ENCODE measurements around the gene SAMD14.

SAMD14 gene

DNA sequence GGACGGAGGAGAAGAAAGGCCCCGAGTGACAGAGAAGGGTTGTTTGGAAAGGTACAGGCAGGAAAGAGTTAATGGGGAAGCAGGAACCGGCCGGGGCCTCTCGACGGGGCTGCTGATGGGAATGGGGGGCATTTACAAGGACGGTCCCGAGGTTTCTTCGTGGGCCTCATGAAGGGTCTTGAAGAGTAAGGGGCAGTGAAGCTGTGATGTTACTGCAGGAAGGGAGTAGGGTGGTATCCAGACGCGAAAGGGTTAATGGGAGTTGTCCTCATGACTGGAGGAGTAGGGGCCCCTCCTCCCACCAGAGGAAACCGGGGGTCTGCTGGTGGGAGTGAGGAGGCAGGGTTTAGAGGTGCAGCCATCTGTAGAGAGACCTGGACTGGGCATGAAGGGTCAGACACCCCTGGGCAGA, 34.3 kb downstream of the SAMD14 start:
- H2BK15ac ChIP-seq (ENCODE audit: low read depth, poor library complexity, severe bottlenecking): peak overlapping the region; percentile 41
- H3K14ac ChIP-seq (ENCODE audit: low read length in 2 of 2): peak overlapping the region in 1 of 2 experiments; percentile 64
- H3K4me3 ChIP-seq (ENCODE audit: insufficient read depth in 1 of 2, low read depth in 1 of 2, low read length in 2 of 2): peak overlapping the region; percentile 89 to 99
- H3K9ac ChIP-seq (ENCODE audit: low read length): peak overlapping the region; percentile 96
- H2AK5ac ChIP-seq (ENCODE audit: low read length, severe bottlenecking): peak overlapping the region; percentile 62
- DNase-seq: no peak
- no peaks in the 10 kb centered on the region for H3K27me3 ChIP-seq (ENCODE audit: control insufficient read depth in 1 of 2, insufficient read depth in 1 of 2, low read length in 2 of 2)
- H2BK120ac ChIP-seq (ENCODE audit: low read depth, low read length): peak overlapping the region; percentile 85
- H3K79me1 ChIP-seq (replicated peaks; ENCODE audit: low read length, poor library complexity, severe bottlenecking): peaks cover 18% of the 10 kb centered on the region
- H3K4me1 ChIP-seq (ENCODE audit: control insufficient read depth, insufficient read depth, low read depth, low read length): peaks cover 31% of the 10 kb centered on the region
- H3K27ac ChIP-seq (ENCODE audit: low read length, poor library complexity, severe bottlenecking): no peak overlapping the region
- peak overlapping the region; percentile 85 for H3K4me2 ChIP-seq (ENCODE audit: low read length, poor library complexity, severe bottlenecking)
- H3K9me3 ChIP-seq (ENCODE audit: control insufficient read depth, low read length): no peaks in the 10 kb centered on the region
- no peak overlapping the region for H2BK5ac ChIP-seq (ENCODE audit: low read depth, low read length, poor library complexity, severe bottlenecking)
- peak overlapping the region; percentile 65 for H4K91ac ChIP-seq (ENCODE audit: low read length)
- peak overlapping the region in 1 of 2 experiments; percentile 65 for H2BK12ac ChIP-seq (ENCODE audit: low read length in 2 of 2)
- H3K36me3 ChIP-seq (ENCODE audit: control insufficient read depth in 1 of 2, insufficient read depth in 2 of 2, low read depth in 1 of 2, low read length in 2 of 2): peaks cover 35 to 36% of the 10 kb centered on the region in 2 experiments
- peak overlapping the region in 1 of 2 experiments; percentile 68 for H3K4ac ChIP-seq (ENCODE audit: low read depth in 1 of 2, low read length in 2 of 2)
- no peak overlapping the region for H3K23ac ChIP-seq (ENCODE audit: low read length in 2 of 2)
- H4K8ac ChIP-seq (ENCODE audit: low read length): peak overlapping the region; percentile 88
- peak overlapping the region; percentile 63 to 79 for H3K18ac ChIP-seq (ENCODE audit: low read depth in 1 of 2, low read length in 2 of 2)
- H2AFZ ChIP-seq (ENCODE audit: low read depth, low read length): peak overlapping the region; percentile 66
- WGBS: under 1% methylated on average over 12 of the region's 12 CpGs

DNA sequence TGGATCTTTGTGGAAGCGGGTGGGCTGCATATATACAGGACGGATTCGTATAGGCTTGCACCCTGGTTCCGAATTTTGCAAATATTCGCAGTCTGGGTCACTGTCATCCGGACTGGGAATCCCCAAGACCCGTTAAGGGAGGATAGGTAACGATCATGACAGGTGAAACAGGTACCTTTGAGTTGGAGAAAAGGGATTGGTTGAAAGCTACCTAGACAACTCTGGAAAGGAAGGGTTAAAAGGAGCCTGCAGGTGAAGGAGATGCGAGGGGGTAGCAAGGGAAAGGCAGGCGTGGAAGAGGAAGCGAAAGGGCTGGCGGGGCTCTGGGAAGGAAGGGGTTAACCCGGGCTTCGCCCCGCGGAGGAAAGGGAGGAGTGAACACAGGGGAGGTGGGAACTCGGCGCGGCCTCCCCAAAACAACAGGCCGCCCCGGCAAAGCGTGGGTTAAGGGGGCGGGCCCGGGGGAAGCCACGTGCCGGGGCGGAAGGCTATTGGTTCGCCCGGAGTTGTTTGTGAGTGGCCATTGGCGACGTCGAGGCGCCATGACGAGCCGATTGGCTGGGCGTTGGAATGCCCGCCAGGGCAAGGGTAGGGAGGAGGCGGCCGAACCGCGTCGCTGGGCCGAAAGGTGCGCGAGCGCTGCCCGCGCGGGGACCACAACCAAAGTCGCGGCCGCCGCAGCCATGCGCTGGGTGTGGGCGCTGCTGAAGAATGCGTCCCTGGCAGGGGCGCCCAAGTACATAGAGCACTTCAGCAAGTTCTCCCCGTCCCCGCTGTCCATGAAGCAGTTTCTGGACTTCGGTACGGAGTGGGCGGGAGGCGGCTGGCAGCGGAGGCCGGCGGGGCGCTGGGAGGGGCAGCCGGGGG, 35.0 kb downstream of the SAMD14 start, which contains the start of gene PDK2:
Gene PDK2 (plus strand): TSS at position 599 of the 867 bp plus-strand sequence. CDS start 85 bp downstream, at position 684.
- H3K4me2 ChIP-seq (ENCODE audit: low read length, poor library complexity, severe bottlenecking): peak within 1 kb of the TSS; percentile 85
- peak within 1 kb of the TSS; percentile 88 for H4K8ac ChIP-seq (ENCODE audit: low read length)
- H3K9ac ChIP-seq (ENCODE audit: low read length): peak within 1 kb of the TSS; percentile 96

DNA sequence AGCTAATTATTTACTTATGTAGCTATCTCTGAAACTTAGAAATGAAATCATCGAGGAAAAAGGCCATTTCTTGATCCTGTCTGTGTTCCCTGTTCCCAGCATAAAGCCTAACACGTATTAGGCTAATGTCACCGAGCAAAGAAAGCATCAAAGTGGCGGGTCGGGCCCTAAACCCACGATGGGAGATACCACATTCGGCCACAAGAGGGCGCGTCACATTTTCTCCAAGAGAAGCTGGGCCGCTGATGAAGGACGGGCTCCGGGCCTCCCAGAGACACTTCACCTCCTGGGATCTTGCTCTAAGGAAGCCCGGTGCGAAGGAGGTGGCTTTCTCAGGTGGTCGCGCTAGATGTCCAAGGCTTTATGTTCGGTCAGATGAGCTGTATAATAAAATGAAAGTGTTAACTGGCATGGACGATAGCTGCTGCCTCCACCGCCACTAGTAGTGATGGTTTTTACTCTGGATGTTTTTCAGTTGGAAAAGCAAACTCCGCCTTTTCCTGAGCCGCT, 35.7 kb downstream of the SAMD14 start:
- no peak overlapping the region for H2BK12ac ChIP-seq (ENCODE audit: low read length in 2 of 2)
- H4K8ac ChIP-seq (ENCODE audit: low read length): no peak overlapping the region
- no peak overlapping the region for H2AK5ac ChIP-seq (ENCODE audit: low read length, severe bottlenecking)
- peak overlapping the region; percentile 66 for H3K27ac ChIP-seq (ENCODE audit: low read length, poor library complexity, severe bottlenecking)
- H2BK15ac ChIP-seq (ENCODE audit: low read depth, poor library complexity, severe bottlenecking): no peak overlapping the region
- peaks cover 21% of the 10 kb centered on the region for H3K79me1 ChIP-seq (replicated peaks; ENCODE audit: low read length, poor library complexity, severe bottlenecking)
- 2% methylated on average over 21 of the region's 21 CpGs for WGBS
- peak; percentile 90 for DNase-seq
- H3K27me3 ChIP-seq (ENCODE audit: control insufficient read depth in 1 of 2, insufficient read depth in 1 of 2, low read length in 2 of 2): no peaks in the 10 kb centered on the region
- H2BK5ac ChIP-seq (ENCODE audit: low read depth, low read length, poor library complexity, severe bottlenecking): no peak overlapping the region
- H4K91ac ChIP-seq (ENCODE audit: low read length): no peak overlapping the region
- no peak overlapping the region for H3K4ac ChIP-seq (ENCODE audit: low read depth in 1 of 2, low read length in 2 of 2)
- no peaks in the 10 kb centered on the region for H3K9me3 ChIP-seq (ENCODE audit: control insufficient read depth, low read length)
- peak overlapping the region; percentile 84 for H3K4me2 ChIP-seq (ENCODE audit: low read length, poor library complexity, severe bottlenecking)
- no peak overlapping the region for H3K23ac ChIP-seq (ENCODE audit: low read length in 2 of 2)
- H2BK120ac ChIP-seq (ENCODE audit: low read depth, low read length): no peak overlapping the region
- H3K4me1 ChIP-seq (ENCODE audit: control insufficient read depth, insufficient read depth, low read depth, low read length): peaks cover 21% of the 10 kb centered on the region
- peak overlapping the region; percentile 72 for H2AFZ ChIP-seq (ENCODE audit: low read depth, low read length)
- H3K4me3 ChIP-seq (ENCODE audit: insufficient read depth in 1 of 2, low read depth in 1 of 2, low read length in 2 of 2): peak overlapping the region in 1 of 2 experiments; percentile 99
- H3K14ac ChIP-seq (ENCODE audit: low read length in 2 of 2): no peak overlapping the region
- H3K18ac ChIP-seq (ENCODE audit: low read depth in 1 of 2, low read length in 2 of 2): no peak overlapping the region
- peak overlapping the region; percentile 90 for H3K9ac ChIP-seq (ENCODE audit: low read length)
- peaks cover 41 to 47% of the 10 kb centered on the region in 2 experiments for H3K36me3 ChIP-seq (ENCODE audit: control insufficient read depth in 1 of 2, insufficient read depth in 2 of 2, low read depth in 1 of 2, low read length in 2 of 2)

More for the DNA sequence above, 35.0 kb downstream of the SAMD14 start, which contains the start of gene PDK2:
- Histone ChIP-seq H2AK5ac (ENCODE audit: low read length, severe bottlenecking) (peak within 1 kb of the TSS; percentile 62), H2BK15ac (ENCODE audit: low read depth, poor library complexity, severe bottlenecking) (peak within 1 kb of the TSS; percentile 41), H2BK12ac (ENCODE audit: low read length in 2 of 2) (peak within 1 kb of the TSS; percentile 51 to 65), H3K27me3 (ENCODE audit: control insufficient read depth in 1 of 2, insufficient read depth in 1 of 2, low read length in 2 of 2) (no peaks in the 10 kb centered on the region), H3K4me3 (ENCODE audit: insufficient read depth in 1 of 2, low read depth in 1 of 2, low read length in 2 of 2) (peak within 1 kb of the TSS; percentile 89 to 99), H2BK5ac (ENCODE audit: low read depth, low read length, poor library complexity, severe bottlenecking) (no peak within 1 kb of the TSS), H2BK120ac (ENCODE audit: low read depth, low read length) (peak within 1 kb of the TSS; percentile 85), H3K36me3 (ENCODE audit: control insufficient read depth in 1 of 2, insufficient read depth in 2 of 2, low read depth in 1 of 2, low read length in 2 of 2) (peaks cover 34 to 40% of the 10 kb centered on the region in 2 experiments), H2AFZ (ENCODE audit: low read depth, low read length) (peak within 1 kb of the TSS; percentile 72), H3K4ac (ENCODE audit: low read depth in 1 of 2, low read length in 2 of 2) (peak within 1 kb of the TSS; percentile 68 to 83), H3K9me3 (ENCODE audit: control insufficient read depth, low read length) (no peaks in the 10 kb centered on the region), H3K4me1 (ENCODE audit: control insufficient read depth, insufficient read depth, low read depth, low read length) (peaks cover 25% of the 10 kb centered on the region), H4K91ac (ENCODE audit: low read length) (peak within 1 kb of the TSS; percentile 65), H3K79me1 (replicated peaks; ENCODE audit: low read length, poor library complexity, severe bottlenecking) (peaks cover 21% of the 10 kb centered on the region), H3K27ac (ENCODE audit: low read length, poor library complexity, severe bottlenecking) (peak within 1 kb of the TSS; percentile 66), H3K14ac (ENCODE audit: low read length in 2 of 2) (peak within 1 kb of the TSS in 1 of 2 experiments; percentile 64), H3K18ac (ENCODE audit: low read depth in 1 of 2, low read length in 2 of 2) (peak within 1 kb of the TSS; percentile 63 to 79), H3K23ac (ENCODE audit: low read length in 2 of 2) (peak within 1 kb of the TSS in 1 of 2 experiments; percentile 61)
- DNase-seq: peak; percentile 96
- 2% methylated on average over 68 of the region's 68 CpGs for WGBS

DNA sequence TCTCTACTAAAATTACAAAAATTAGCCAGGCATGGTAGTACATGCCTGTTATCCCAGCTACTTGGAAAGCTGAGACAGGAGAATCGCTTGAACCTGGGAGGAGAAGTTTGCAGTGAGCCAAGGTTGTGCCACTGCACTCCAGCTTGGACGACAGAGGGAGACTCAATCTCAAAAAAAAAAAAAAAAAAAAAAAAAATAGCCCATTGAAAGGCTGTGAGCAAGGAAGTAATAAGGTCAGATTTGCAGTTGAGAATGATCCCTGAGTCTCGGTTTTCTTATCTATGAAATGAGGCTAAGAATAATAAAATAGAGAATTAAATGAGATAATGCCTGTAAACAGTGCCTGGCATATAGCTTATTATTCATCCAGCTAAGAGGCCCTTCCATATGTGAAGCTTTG, 36.2 kb downstream of the SAMD14 start:
- H2BK12ac ChIP-seq (ENCODE audit: low read length in 2 of 2): no peak overlapping the region
- no peaks in the 10 kb centered on the region for H3K9me3 ChIP-seq (ENCODE audit: control insufficient read depth, low read length)
- no peak overlapping the region for H3K4me3 ChIP-seq (ENCODE audit: insufficient read depth in 1 of 2, low read depth in 1 of 2, low read length in 2 of 2)
- no peak overlapping the region for H2BK5ac ChIP-seq (ENCODE audit: low read depth, low read length, poor library complexity, severe bottlenecking)
- peaks cover 20% of the 10 kb centered on the region for H3K4me1 ChIP-seq (ENCODE audit: control insufficient read depth, insufficient read depth, low read depth, low read length)
- no peak overlapping the region for H3K27ac ChIP-seq (ENCODE audit: low read length, poor library complexity, severe bottlenecking)
- H3K36me3 ChIP-seq (ENCODE audit: control insufficient read depth in 1 of 2, insufficient read depth in 2 of 2, low read depth in 1 of 2, low read length in 2 of 2): peaks cover 40 to 47% of the 10 kb centered on the region in 2 experiments
- no peak overlapping the region for H3K4me2 ChIP-seq (ENCODE audit: low read length, poor library complexity, severe bottlenecking)
- H2AK5ac ChIP-seq (ENCODE audit: low read length, severe bottlenecking): no peak overlapping the region
- H2BK120ac ChIP-seq (ENCODE audit: low read depth, low read length): no peak overlapping the region
- no peak overlapping the region for H3K14ac ChIP-seq (ENCODE audit: low read length in 2 of 2)
- no peak overlapping the region for H2AFZ ChIP-seq (ENCODE audit: low read depth, low read length)
- no peaks in the 10 kb centered on the region for H3K27me3 ChIP-seq (ENCODE audit: control insufficient read depth in 1 of 2, insufficient read depth in 1 of 2, low read length in 2 of 2)
- H3K18ac ChIP-seq (ENCODE audit: low read depth in 1 of 2, low read length in 2 of 2): no peak overlapping the region
- H3K9ac ChIP-seq (ENCODE audit: low read length): peak overlapping the region; percentile 90
- peaks cover 24% of the 10 kb centered on the region for H3K79me1 ChIP-seq (replicated peaks; ENCODE audit: low read length, poor library complexity, severe bottlenecking)
- no peak overlapping the region for H3K4ac ChIP-seq (ENCODE audit: low read depth in 1 of 2, low read length in 2 of 2)
- no peak overlapping the region for H3K23ac ChIP-seq (ENCODE audit: low read length in 2 of 2)
- H2BK15ac ChIP-seq (ENCODE audit: low read depth, poor library complexity, severe bottlenecking): no peak overlapping the region
- H4K91ac ChIP-seq (ENCODE audit: low read length): no peak overlapping the region
- no peak for DNase-seq
- WGBS: 50% methylated on average over 3 of the region's 3 CpGs
- H4K8ac ChIP-seq (ENCODE audit: low read length): no peak overlapping the region

Data from mesenchymal stem cell (in vitro differentiated cells and primary cell).